Thyroid gland (tissue), 4 donors: ENCODE data around the gene WNK1. TPM values are rescaled to one million over a fixed set of nuclear protein-coding genes. Genes with fewer than 3 reads are reported as not detected.

Source experiments
- DNase-seq, 2 donors: peaks; one replicate each; pipeline ENCODE4 v3.0.0-alpha.2; 2019
- H3K27ac ChIP-seq, 3 donors: fragments of 200-600 bp; sonication (generic); 1 replicate in 2 of 3; 2 replicates in 1 of 3; pipeline ENCODE4 v1.5.1; 2016 to 2019; ENCODE audit warnings: mild to moderate bottlenecking in 1 of 3, moderate library complexity in 1 of 3
- H3K27me3 ChIP-seq: fragments of 200-600 bp; sonication (generic); one replicate; pipeline ENCODE4 v1.5.1; 2019
- H3K36me3 ChIP-seq, 2 donors: fragments of 200-600 bp; sonication (generic); one replicate each; pipeline ENCODE4 v1.5.1; 2016 to 2019
- H3K4me1 ChIP-seq, 2 donors: fragments of 200-600 bp; sonication (generic); one replicate each; pipeline ENCODE4 v1.5.1; 2017 to 2019
- H3K4me3 ChIP-seq, 3 donors: fragments of 200-600 bp; sonication (generic); replicated peaks in 1 of 3; 1 replicate in 2 of 3; 2 replicates in 1 of 3; pipeline ENCODE4 v1.5.1; 2016; ENCODE audit warnings: mild to moderate bottlenecking in 1 of 3
- H3K9me3 ChIP-seq: fragments of 200-600 bp; sonication (generic); one replicate; pipeline ENCODE4 v1.5.1; 2017
- CTCF ChIP-seq, 6 experiments: fragments of 200-600 bp in 3 of 6; fragments of 450-650 bp in 3 of 6; sonication (generic) in 3 of 6; IDR thresholded peaks; one replicate each; pipeline ENCODE4 v1.5.1; 2016 to 2019; ENCODE audit warnings: antibody characterized with exemption in 6 of 6, mild to moderate bottlenecking in 2 of 6, inconsistent platforms in 1 of 6, moderate library complexity in 1 of 6
- POLR2A ChIP-seq, 2 donors: fragments of 450-650 bp; IDR thresholded peaks; one replicate each; pipeline ENCODE4 v1.6.1; 2017; ENCODE audit warnings: antibody characterized with exemption in 2 of 2, mild to moderate bottlenecking in 2 of 2, moderate library complexity in 1 of 2
- WGBS, 2 donors: methylation state at CpG; one replicate each; pipeline ENCODE4 v1.1.5; 2017; 5-methylcytosine and 5-hydroxymethylcytosine counted together
- intact Hi-C: fragments of 100-400 bp; cut with DNase I; formaldehyde crosslinking; loops from one replicate; pipeline ENCODE4 v1.15.1; 2023
- total RNA-seq, 4 donors: library from RNA; depleted of rRNA; stranded (reverse); fragments of >200 nt; gene quantifications; one replicate each; pipeline ENCODE4 v1.2.3, GENCODE V29; 2016

Gene WNK1
- total RNA-seq, 4 donors from 2014 or later, result 90.0 to 211 (median 109) TPM

GRCh38 chr12:948238-948637, 195.9 kb downstream of the WNK1 start:
- Histone ChIP-seq H3K4me3 (peak overlapping the region in 1 of 3 donors; percentile 67), H3K27ac (peak overlapping the region in 1 of 3 donors; percentile 92), H3K27me3 (no peaks in the 10 kb centered on the region), H3K9me3 (no peaks in the 10 kb centered on the region), H3K36me3 (no peaks in the 10 kb centered on the region), H3K4me1 (peaks cover 4 to 21% of the 10 kb centered on the region in 2 donors)
- TF ChIP-seq CTCF (IDR thresholded peaks at IDR 0.05) (no peak), POLR2A (IDR thresholded peaks at IDR 0.05) (no peak)
- intact Hi-C loops, result loop anchor here (5.0 kb wide), 1 partner anchor 131 kb away; no protein-coding TSS in a partner anchor
- whole genome bisulfite sequencing, 2 donors, result 72 to 77% methylated on average over 9 of the region's 9 CpGs
- DNase-seq, result peak; percentile 19 to 25

DNA sequence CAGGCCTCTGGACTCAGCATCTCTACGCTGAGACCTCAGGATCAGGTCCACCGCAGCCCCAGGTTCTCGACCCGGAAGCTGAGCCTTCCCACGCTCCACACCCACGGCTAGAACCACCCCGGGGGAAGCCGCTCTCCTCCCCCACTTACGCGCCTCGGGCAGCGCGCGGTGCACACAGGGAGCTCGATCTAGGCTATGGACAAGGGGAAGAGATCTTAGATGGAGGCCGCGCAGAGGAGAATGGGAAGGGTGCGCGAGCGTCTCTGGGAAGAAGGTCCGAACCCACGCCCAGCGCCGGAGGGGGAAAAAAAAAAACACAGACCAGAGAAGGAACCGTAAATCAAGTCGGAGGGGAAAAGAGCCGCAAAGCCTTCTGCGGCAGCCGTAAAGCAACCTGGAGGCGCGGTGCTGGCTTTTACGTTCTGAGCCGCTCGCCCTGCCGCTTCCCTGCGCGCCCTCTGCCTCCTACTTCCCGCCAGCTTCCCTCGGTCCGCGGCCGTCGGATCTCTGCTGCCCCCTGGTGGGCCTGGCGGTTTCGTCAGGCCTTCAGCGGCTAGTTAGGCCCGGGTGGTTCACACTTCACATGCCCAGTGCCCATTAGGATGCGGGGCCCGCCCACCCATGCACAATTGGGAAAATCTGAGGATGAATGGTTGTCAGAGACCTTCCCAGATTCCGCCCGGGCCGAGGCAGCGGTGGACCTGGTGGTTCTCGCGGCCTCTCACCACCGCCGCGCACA, 197.2 kb downstream of the WNK1 start, which contains the start of gene RAD52:
TSS of gene RAD52 (minus strand) at position 242 of the 739 bp plus-strand sequence. CDS start 16,636 bp downstream, outside the sequence.
- 0 to 1% methylated on average over 37 to 51 of the region's 58 CpGs for WGBS, 2 donors
- peak; percentile 97 to 98 for DNase-seq
- Histone ChIP-seq H3K27ac (peak within 1 kb of the TSS; percentile 65 to 92 (median 74)), H3K36me3 (no peaks in the 10 kb centered on the region), H3K4me1 (peaks cover 4 to 21% of the 10 kb centered on the region in 2 donors), H3K9me3 (no peaks in the 10 kb centered on the region), H3K27me3 (no peaks in the 10 kb centered on the region), H3K4me3 (peak within 1 kb of the TSS; percentile 29 to 67 (median 49))
- intact Hi-C loops, result loop anchor here (5.0 kb wide), 2 partner anchors 132 to 377 kb away; no protein-coding TSS in a partner anchor
- TF ChIP-seq POLR2A (IDR thresholded peaks at IDR 0.05) (peak; percentile 21 to 83), CTCF (IDR thresholded peaks at IDR 0.05) (peak; percentile 94 to 99 (median 97))

DNA sequence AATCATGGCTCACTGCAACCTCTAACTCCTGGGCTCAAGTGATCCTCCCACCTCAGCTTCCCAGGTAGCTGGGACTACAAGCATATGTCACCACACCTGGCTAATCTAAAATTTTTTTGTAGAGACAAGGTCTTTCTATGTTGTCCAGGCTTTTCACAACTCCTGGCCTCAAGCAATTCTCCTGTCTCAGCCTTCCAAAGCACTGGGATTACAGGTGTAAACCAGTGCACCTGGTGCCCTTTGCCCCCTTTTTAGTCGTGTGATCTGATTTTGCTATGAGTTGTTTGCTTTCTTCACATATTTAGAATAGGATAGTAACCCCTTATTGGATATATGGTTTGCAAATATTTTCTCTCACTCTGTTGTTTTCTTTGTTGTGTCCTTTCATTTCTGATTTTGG, 198.8 kb downstream of the WNK1 start:
- intact Hi-C loops, result loop anchor here (5.0 kb wide), 1 partner anchor 379 kb away; no protein-coding TSS in a partner anchor
- Histone ChIP-seq H3K36me3 (no peaks in the 10 kb centered on the region), H3K4me1 (peaks cover 4 to 8% of the 10 kb centered on the region in 2 donors), H3K4me3 (no peak overlapping the region), H3K9me3 (no peaks in the 10 kb centered on the region), H3K27me3 (no peaks in the 10 kb centered on the region), H3K27ac (no peak overlapping the region)
- no peak for TF ChIP-seq CTCF (IDR thresholded peaks at IDR 0.05)
- 48 to 55% methylated on average over 1 of the region's 1 CpG for WGBS, 2 donors
- DNase-seq, result no peak

DNA sequence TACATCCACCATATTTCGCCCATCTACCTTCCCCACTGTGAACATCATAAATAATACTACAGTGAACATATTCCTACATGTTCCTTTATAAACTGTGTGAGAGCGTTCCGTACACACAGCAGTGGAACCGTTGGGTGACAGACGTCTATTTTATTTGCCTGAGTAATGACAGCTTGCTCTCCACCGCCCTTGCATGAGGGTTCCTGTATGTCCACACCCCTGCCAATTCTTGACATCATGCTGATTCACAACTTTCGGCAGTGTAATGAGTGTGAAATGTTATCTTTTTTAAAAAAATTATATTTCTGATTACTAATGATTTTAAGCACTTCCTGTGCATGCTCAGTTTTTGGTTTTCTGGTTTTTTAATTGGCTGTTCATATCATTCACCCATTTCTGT, 201.4 kb downstream of the WNK1 start:
- DNase-seq, result no peak
- Histone ChIP-seq H3K4me1 (no peaks in the 10 kb centered on the region), H3K27me3 (no peaks in the 10 kb centered on the region), H3K27ac (no peak overlapping the region), H3K9me3 (no peaks in the 10 kb centered on the region), H3K36me3 (no peaks in the 10 kb centered on the region), H3K4me3 (no peak overlapping the region)
- intact Hi-C loops, result loop anchor here (5.0 kb wide), 1 partner anchor 381 kb away; no protein-coding TSS in a partner anchor
- TF ChIP-seq CTCF (IDR thresholded peaks at IDR 0.05) (no peak), POLR2A (IDR thresholded peaks at IDR 0.05) (no peak)
- WGBS, 2 donors, result 76 to 87% methylated on average over 7 of the region's 7 CpGs

DNA sequence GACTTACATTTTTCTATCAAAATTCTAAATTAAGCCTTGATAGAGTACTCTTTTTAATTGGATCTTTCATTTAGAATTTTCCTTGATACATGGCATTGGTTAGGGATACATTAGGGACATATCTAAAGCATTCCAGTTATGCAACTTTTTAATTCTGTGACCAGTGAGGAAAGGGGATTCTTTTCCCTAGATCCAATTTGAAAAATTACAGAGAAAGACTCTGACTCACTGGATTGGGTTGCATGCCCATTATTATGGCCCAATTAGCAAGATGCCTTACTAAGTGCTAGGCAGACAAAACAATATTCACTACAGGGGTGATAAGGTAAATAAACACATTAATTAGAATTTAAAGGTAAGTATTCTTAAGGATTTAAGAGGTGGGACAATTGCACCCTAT, 202.4 kb downstream of the WNK1 start:
- no peak for DNase-seq
- intact Hi-C loops, result loop anchor here (5.0 kb wide), 1 partner anchor 382 kb away; no protein-coding TSS in a partner anchor
- no peaks in the 10 kb centered on the region for H3K9me3 ChIP-seq

More for the DNA sequence above, 202.4 kb downstream of the WNK1 start:
- no peaks in the 10 kb centered on the region for H3K36me3 ChIP-seq
- no peaks in the 10 kb centered on the region for H3K27me3 ChIP-seq
- H3K27ac ChIP-seq, result no peak overlapping the region
- no peak overlapping the region for H3K4me3 ChIP-seq
- no peaks in the 10 kb centered on the region for H3K4me1 ChIP-seq
- TF ChIP-seq POLR2A (IDR thresholded peaks at IDR 0.05), result no peak
- no peak for TF ChIP-seq CTCF (IDR thresholded peaks at IDR 0.05)
